ENCODE data around the gene CHURC1. TPM values are rescaled to one million over a fixed set of nuclear protein-coding genes. Genes with fewer than 3 reads are reported as not detected.

CHURC1 gene
- total RNA-seq, 4 donors from 2014 or later: 52.4 to 79.2 (median 63.8) TPM

GRCh38 chr14:64970041-64970440, 55.8 kb downstream of the CHURC1 start:
- 72 to 82% methylated on average over 3 of the region's 3 CpGs for WGBS, 2 donors
- TF ChIP-seq POLR2A (IDR thresholded peaks at IDR 0.05): no peak
- TF ChIP-seq CTCF (IDR thresholded peaks at IDR 0.05): no peak
- intact Hi-C loops (cut with DNase I; ENCODE audit: low total_unique reads): loop anchor here (10.0 kb wide), 1 partner anchor 145 kb away; no protein-coding TSS in a partner anchor
- no peak overlapping the region for H3K4me3 ChIP-seq (ENCODE audit: low read depth, poor library complexity, severe bottlenecking)
- no peak for DNase-seq (ENCODE audit: low spot score in 2 of 2)

DNA sequence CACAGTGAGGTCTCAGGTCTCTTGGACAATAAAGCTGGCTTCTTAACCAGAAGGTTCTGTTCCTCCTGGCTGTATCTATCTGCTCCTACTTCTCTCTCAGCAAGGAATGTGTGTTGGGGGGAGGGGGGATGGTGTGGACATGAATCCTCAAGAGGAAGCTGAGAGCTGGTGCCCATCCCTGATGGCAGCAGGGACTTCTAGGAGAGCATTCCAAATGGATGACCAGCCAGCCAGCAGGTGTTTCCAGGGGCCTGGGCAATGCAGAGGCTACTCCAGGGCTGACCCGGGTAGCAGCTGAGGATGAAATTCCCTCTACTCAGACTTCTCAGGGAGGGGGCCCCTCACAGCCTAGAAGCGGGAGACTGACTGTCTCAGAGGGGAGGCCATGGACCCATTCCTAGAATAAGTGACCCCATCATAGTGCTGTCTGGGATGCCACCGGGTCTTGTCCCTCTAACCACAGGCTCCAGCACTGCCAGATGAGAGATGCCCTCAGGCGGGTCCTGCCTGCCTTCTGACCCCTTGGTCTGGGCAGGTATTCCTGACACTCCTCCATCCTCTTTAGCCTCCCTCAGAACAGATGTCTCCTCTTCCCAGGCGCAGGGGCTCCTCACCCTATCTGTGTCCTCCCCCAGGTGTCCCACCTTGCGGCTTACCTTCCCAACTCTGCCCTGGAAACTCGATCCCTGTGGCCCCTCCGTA, 56.7 kb downstream of the CHURC1 start:
- H3K4me3 ChIP-seq (ENCODE audit: low read depth, poor library complexity, severe bottlenecking): no peak overlapping the region
- no peak for DNase-seq (ENCODE audit: low spot score in 2 of 2)
- 64% methylated on average over 8 of the region's 8 CpGs for WGBS, 2 donors
- intact Hi-C loops (cut with DNase I; ENCODE audit: low total_unique reads): loop anchor here (10.0 kb wide), 1 partner anchor 146 kb away; no protein-coding TSS in a partner anchor
- TF ChIP-seq POLR2A (IDR thresholded peaks at IDR 0.05) (no peak), CTCF (IDR thresholded peaks at IDR 0.05) (no peak)

- intact Hi-C loops (cut with DNase I; ENCODE audit: low total_unique reads): loop anchor here (10.0 kb wide), 1 partner anchor 147 kb away; no protein-coding TSS in a partner anchor
- WGBS, 2 donors: 3 to 10% methylated on average over 28 to 30 of the region's 31 CpGs
Measured at GRCh38 chr14:64971491-64971942, 57.3 kb downstream of the CHURC1 start.

GRCh38 chr14:64971943-64972791, 57.9 kb downstream of the CHURC1 start, which contains the start of gene RAB15:
TSS of gene RAB15 (minus strand) at chr14:64972336. CDS start at chr14:64972076, 260 bp downstream.
- H3K4me3 ChIP-seq (ENCODE audit: low read depth, poor library complexity, severe bottlenecking): peak within 1 kb of the TSS; percentile 33
- no peak for DNase-seq (ENCODE audit: low spot score in 2 of 2)
- WGBS, 2 donors: 0 to 1% methylated on average over 17 to 27 of the region's 96 CpGs
- TF ChIP-seq POLR2A (IDR thresholded peaks at IDR 0.05) (no peak), CTCF (IDR thresholded peaks at IDR 0.05) (no peak)
- intact Hi-C loops (cut with DNase I; ENCODE audit: low total_unique reads): loop anchor here (10.0 kb wide), 1 partner anchor 147 kb away; no protein-coding TSS in a partner anchor

More at GRCh38 chr14:64971491-64971942, 57.3 kb downstream of the CHURC1 start:
- no peak for DNase-seq (ENCODE audit: low spot score in 2 of 2)
- H3K4me3 ChIP-seq (ENCODE audit: low read depth, poor library complexity, severe bottlenecking): peak overlapping the region; percentile 33
- TF ChIP-seq POLR2A (IDR thresholded peaks at IDR 0.05): no peak
- TF ChIP-seq CTCF (IDR thresholded peaks at IDR 0.05): no peak

- WGBS, 2 donors: 63 to 71% methylated on average over 8 of the region's 8 CpGs
- intact Hi-C loops (cut with DNase I; ENCODE audit: low total_unique reads): loop anchor here (10.0 kb wide), 1 partner anchor 148 kb away; no protein-coding TSS in a partner anchor
- DNase-seq (ENCODE audit: low spot score in 2 of 2): peak in 1 of 2 donors; percentile 31
- H3K4me3 ChIP-seq (ENCODE audit: low read depth, poor library complexity, severe bottlenecking): no peak overlapping the region
- no peak for TF ChIP-seq CTCF (IDR thresholded peaks at IDR 0.05)
- TF ChIP-seq POLR2A (IDR thresholded peaks at IDR 0.05): no peak
Measured at GRCh38 chr14:64973026-64973442, 58.8 kb downstream of the CHURC1 start.
